ENCODE results near the gene LTF. TPM values are rescaled to one million over a fixed set of nuclear protein-coding genes. Genes with fewer than 3 reads are reported as not detected.
"Not testable (repeated sequence)": the region's sequence is repeated elsewhere in the genome, so short reads cannot be mapped to it uniquely, and the experiment has no call there.

LTF gene
- total RNA-seq, 2 experiments from 2014 or later: not detected

DNA sequence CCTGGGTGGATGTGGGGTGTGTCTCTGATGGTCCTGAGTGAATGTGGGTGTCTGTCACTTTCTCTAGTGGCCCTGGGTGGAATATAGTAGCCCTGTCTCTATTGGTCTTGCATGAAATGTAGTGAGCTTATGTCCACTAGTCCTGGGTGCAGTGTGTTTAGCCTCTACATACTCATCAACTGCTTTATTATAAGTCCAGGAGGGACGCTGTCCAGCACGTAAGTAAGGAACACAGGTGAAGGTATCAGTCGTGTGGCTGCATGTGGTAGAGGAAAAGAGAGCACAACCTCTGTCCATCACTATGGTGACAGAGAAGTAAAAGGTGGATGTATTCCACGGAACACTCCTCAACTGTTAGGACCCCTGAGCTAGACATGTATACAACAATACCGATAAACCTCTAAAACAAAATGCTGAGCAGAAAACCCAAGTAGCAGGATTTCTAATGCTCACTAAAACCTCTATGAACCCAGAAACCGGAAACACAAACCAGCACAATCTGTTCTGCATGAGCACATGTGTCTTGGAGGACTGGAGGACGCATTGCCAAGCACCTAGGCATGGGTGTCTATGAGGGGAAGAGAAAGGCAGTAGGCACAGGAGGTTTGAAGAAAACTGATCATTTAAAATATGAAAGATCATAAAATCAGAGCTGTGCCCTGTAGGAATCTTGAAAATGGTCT lies 11.0 kb downstream of the LTF start:
- Mint-ChIP-seq H3K27ac (no peak overlapping the region), H3K27me3 (ENCODE audit: low read depth) (peaks cover 24% of the 10 kb centered on the region), H3K9me3 (ENCODE audit: insufficient read depth) (no peaks in the 10 kb centered on the region), H3K4me3 (no peak overlapping the region), H3K36me3 (ENCODE audit: low read depth) (no peaks in the 10 kb centered on the region), H3K4me1 (ENCODE audit: low read depth) (no peaks in the 10 kb centered on the region)
- ChIA-PET CTCF (interaction anchor here (2.5 kb wide), 1 partner anchor 35 kb away, joined by 10 read pairs; no protein-coding TSS in a partner anchor), POLR2A (interaction anchor here (0.7 kb wide), 1 partner anchor 704 kb away, joined by 3 read pairs; no protein-coding TSS in a partner anchor)
- DNase-seq: no peak
- ATAC-seq: no peak

GRCh38 chr3:46449755-46450552 lies 14.8 kb downstream of the LTF start:
- ATAC-seq (no peak), DNase-seq (no peak)
- no peak overlapping the region for H3K4me3 Mint-ChIP-seq
- ChIA-PET CTCF (interaction anchor here (0.7 to 3.5 kb wide), 12 partner anchors 10 to 133 kb away, joined by 3 to 12 read pairs (median 4); partner anchors contain the start of genes CCR5AS and CCRL2), POLR2A (interaction anchor here (1.1 kb wide), 1 partner anchor 15 kb away, joined by 3 read pairs; no protein-coding TSS in a partner anchor)
- H3K36me3 Mint-ChIP-seq (ENCODE audit: low read depth): no peaks in the 10 kb centered on the region
- no peak overlapping the region for H3K27ac Mint-ChIP-seq
- no peaks in the 10 kb centered on the region for H3K4me1 Mint-ChIP-seq (ENCODE audit: low read depth)
- H3K9me3 Mint-ChIP-seq (ENCODE audit: insufficient read depth): no peaks in the 10 kb centered on the region
- peaks cover 37% of the 10 kb centered on the region for H3K27me3 Mint-ChIP-seq (ENCODE audit: low read depth)

DNA sequence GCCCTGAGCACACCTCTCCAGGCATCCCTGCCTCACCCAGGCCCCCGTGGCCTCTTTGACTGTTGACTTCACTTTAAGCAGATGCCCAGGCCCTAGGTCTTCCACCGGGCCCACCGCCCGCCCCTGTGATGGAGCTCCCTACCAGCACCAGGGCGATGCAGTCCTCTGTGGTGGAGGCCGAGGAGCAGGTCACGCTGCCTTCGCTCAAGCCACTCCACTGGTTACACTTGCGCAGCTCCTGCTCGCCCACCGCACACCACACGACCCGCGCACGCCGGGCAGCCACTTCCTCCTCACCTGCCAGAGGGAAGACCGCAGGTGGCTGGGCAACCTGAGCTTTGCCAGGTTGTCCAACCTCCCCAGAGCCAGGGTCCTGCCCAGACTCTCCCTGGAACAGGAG lies 16.0 kb downstream of the LTF start:
- peaks cover 37% of the 10 kb centered on the region for H3K27me3 Mint-ChIP-seq (ENCODE audit: low read depth)
- no peak overlapping the region for H3K27ac Mint-ChIP-seq
- ChIA-PET POLR2A (no interaction called here), CTCF (interaction anchor here (1.1 to 1.8 kb wide), 2 partner anchors 41 kb away, joined by 3 to 10 read pairs; partner anchors contain the start of genes CCR5AS and CCRL2)
- no peak for ATAC-seq
- no peak for DNase-seq
- no peak overlapping the region for H3K4me3 Mint-ChIP-seq
- H3K9me3 Mint-ChIP-seq (ENCODE audit: insufficient read depth): no peaks in the 10 kb centered on the region
- no peaks in the 10 kb centered on the region for H3K36me3 Mint-ChIP-seq (ENCODE audit: low read depth)
- H3K4me1 Mint-ChIP-seq (ENCODE audit: low read depth): peaks cover 8% of the 10 kb centered on the region

- Mint-ChIP-seq H3K36me3 (ENCODE audit: low read depth) (no peaks in the 10 kb centered on the region), H3K4me1 (ENCODE audit: low read depth) (peaks cover 8% of the 10 kb centered on the region), H3K27me3 (ENCODE audit: low read depth) (peaks cover 29% of the 10 kb centered on the region), H3K9me3 (ENCODE audit: insufficient read depth) (no peaks in the 10 kb centered on the region), H3K4me3 (no peak overlapping the region), H3K27ac (no peak overlapping the region)
- ChIA-PET CTCF (interaction anchor here (1.1 kb wide), 1 partner anchor 42 kb away, joined by 3 read pairs; no protein-coding TSS in a partner anchor), POLR2A (no interaction called here)
- no peak for ATAC-seq
- DNase-seq: no peak
These were observed 17.3 kb downstream of the LTF start for GRCh38 chr3:46447228-46447985.

DNA sequence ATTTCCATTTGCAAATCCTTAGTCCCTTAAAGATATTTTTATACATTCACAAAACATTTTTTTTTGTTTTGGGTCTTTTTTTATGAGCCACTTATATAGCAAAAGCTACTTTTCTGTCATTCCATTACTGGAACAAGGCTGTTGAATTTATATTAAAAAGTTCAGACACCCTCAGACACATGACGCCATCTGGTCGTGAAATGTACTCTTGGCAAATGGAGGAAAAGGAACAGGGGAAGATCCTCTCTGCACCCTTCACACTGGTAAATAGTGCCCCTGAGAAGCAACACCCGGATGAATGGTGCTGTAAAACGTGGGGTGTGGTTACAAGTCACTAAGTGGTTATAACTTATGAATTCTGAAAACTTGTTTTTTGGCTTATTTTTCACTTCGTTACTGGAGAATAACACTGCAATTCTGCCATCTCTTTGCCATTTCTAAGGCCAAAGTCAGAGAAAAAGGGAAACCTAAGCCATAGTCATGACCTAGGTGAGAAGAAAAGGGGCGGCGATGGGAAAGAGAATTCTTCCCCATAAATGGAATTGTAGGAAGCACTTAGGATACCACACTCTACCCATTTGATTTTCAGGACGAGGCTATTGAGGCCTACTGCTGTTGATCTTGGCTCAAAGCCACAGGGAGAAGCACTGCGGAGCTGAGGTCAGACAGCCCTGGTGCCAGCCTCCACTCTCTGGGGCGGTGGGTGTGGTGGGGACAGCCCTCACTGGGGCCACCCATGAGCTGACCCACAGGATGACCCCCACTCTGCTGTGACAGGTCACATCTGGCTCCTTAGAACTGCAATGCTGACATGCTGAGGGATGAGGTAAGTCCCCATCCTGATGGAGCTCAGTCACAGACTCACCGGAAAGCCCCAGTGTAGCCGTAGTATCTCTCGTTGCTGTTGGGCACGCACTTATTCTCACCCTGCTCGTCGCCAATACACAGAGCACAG lies 21.9 kb downstream of the LTF start:
- Mint-ChIP-seq H3K4me1 (ENCODE audit: low read depth) (peaks cover 40% of the 10 kb centered on the region), H3K36me3 (ENCODE audit: low read depth) (no peaks in the 10 kb centered on the region), H3K27me3 (ENCODE audit: low read depth) (peaks cover 15% of the 10 kb centered on the region), H3K27ac (no peak overlapping the region), H3K9me3 (ENCODE audit: insufficient read depth) (no peaks in the 10 kb centered on the region), H3K4me3 (no peak overlapping the region)
- ChIA-PET CTCF (interaction anchor here (3.1 kb wide), 1 partner anchor 46 kb away, joined by 13 read pairs; no protein-coding TSS in a partner anchor), POLR2A (interaction anchor here (0.7 kb wide), 1 partner anchor 72 kb away, joined by 3 read pairs; the partner anchor contains the start of gene CCR5)
- no peak for ATAC-seq
- no peak for DNase-seq

DNA sequence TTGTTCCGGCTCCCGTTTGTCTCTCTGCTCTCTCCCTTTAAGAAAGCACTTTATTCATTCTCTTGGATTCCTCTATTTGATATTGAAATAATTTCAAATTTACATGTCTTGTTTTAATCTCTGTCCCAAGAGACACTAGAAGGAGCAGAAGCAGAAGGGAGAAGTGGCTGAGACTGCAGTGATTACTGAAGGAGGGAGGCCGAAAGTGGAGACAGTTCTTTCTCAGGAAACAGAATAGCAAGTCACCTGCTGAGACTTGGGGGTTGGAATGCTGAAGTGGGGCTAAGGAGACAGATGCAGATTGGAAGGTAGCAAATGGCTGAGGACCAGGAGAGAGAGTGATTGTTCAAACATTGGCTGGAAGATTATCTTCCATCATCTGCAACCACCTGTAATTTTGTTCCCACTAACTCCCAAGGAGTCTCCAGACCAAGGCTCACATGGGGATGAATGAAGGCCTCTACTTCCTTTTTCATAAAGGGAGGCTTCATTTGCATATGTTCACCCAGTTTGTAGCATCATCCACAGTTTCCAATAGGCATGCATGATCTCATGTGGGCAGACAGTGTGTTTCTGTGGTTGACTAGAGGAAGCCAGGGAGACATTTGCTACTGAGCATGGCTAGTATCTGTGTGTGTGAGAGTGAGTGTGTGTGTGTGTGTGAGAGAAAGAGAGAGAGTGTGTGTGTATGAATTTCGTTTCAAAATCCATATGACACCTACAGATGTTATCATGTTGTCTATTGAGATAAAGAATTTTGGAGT lies 24.0 kb downstream of the LTF start:
- CTCF ChIA-PET: no interaction called here
- DNase-seq (peak; percentile 75), ATAC-seq (peak; percentile 94)
- H3K4me3 Mint-ChIP-seq: no peak overlapping the region
- POLR2A ChIA-PET: no interaction called here
- no peaks in the 10 kb centered on the region for H3K36me3 Mint-ChIP-seq (ENCODE audit: low read depth)
- peaks cover 41% of the 10 kb centered on the region for H3K4me1 Mint-ChIP-seq (ENCODE audit: low read depth)
- peak overlapping the region; percentile 15 for H3K27ac Mint-ChIP-seq
- H3K9me3 Mint-ChIP-seq (ENCODE audit: insufficient read depth): no peaks in the 10 kb centered on the region
- H3K27me3 Mint-ChIP-seq (ENCODE audit: low read depth): peaks cover 2% of the 10 kb centered on the region

- DNase-seq: no peak
- Mint-ChIP-seq H3K9me3 (ENCODE audit: insufficient read depth) (no peaks in the 10 kb centered on the region), H3K27me3 (ENCODE audit: low read depth) (peaks cover 2% of the 10 kb centered on the region), H3K4me1 (ENCODE audit: low read depth) (peaks cover 41% of the 10 kb centered on the region), H3K27ac (no peak overlapping the region), H3K36me3 (ENCODE audit: low read depth) (no peaks in the 10 kb centered on the region), H3K4me3 (no peak overlapping the region)
- ChIA-PET CTCF (no interaction called here), POLR2A (no interaction called here)
- no peak for ATAC-seq
These were observed 25.9 kb downstream of the LTF start for GRCh38 chr3:46438831-46439230.

DNA sequence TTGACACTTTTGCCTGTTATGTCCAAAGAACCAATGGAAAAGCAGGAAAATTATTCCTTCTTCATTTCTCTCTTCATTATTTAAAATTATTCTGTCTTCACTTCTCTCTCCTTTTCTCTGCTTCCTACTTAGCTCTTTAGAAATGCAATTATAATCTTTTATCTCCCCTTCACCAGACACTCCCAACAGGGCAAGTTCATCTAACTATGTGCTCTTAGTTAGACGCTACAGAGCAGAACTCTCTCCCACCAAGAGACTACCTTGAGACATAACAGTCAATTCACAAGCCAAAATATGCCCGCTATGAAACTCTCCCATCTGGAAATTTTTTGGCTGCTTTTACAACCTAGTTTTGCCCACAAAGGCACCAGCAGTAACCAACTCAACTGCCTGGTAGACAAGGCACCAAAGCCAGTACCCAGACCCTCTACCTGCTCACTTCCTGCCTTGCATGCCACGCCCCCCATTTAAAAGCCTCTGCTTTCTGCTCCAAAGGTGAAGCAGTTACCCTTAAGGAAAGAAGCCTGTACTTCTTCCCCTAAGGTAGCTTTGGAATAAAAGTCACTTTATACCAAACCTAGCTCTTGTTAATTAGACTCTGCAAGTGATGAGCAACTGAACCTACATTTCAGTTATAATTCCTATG lies 29.5 kb downstream of the LTF start:
- Mint-ChIP-seq H3K4me3 (no peak overlapping the region), H3K27ac (no peak overlapping the region), H3K36me3 (ENCODE audit: low read depth) (peaks cover 5% of the 10 kb centered on the region), H3K27me3 (ENCODE audit: low read depth) (peaks cover 2% of the 10 kb centered on the region), H3K9me3 (ENCODE audit: insufficient read depth) (peaks cover 18% of the 10 kb centered on the region), H3K4me1 (ENCODE audit: low read depth) (peaks cover 36% of the 10 kb centered on the region)
- ChIA-PET POLR2A (interaction anchor here (0.9 kb wide), 1 partner anchor 15 kb away, joined by 3 read pairs; no protein-coding TSS in a partner anchor), CTCF (interaction anchor here (1.0 kb wide), 1 partner anchor 57 kb away, joined by 4 read pairs; no protein-coding TSS in a partner anchor)
- ATAC-seq (no peak), DNase-seq (no peak)

DNA sequence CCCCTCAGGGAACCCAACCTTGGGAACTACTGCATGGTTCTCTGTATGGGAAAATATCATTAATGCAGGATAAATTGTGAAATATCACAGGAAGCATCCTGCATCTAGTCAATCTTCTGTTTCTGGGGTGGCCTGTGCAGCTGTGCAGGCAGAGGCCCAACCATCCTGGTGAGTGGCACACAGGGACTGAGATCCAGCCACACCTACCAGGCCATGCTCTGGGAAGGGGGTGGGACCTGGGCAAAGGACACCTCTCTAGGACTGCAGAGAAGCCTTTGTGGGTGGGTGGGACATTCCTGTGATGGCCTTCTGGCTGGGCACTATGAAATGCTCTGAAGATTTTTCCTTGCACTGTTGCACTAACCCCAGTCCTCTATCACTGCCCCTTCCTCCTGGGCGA lies 30.9 kb downstream of the LTF start:
- CTCF ChIA-PET: no interaction called here

GRCh38 chr3:46433118-46433517 lies 31.6 kb downstream of the LTF start:
- DNase-seq; H3K4me3 Mint-ChIP-seq; ATAC-seq; H3K36me3 Mint-ChIP-seq (ENCODE audit: low read depth); H3K27me3 Mint-ChIP-seq (ENCODE audit: low read depth); H3K27ac Mint-ChIP-seq; CTCF ChIA-PET: not testable (repeated sequence)
- Mint-ChIP-seq H3K4me1 (ENCODE audit: low read depth) (peaks cover 26% of the 10 kb centered on the region), H3K9me3 (ENCODE audit: insufficient read depth) (peaks cover 18% of the 10 kb centered on the region)
- POLR2A ChIA-PET: interaction anchor here (0.5 kb wide), 1 partner anchor 325 kb away, joined by 3 read pairs; no protein-coding TSS in a partner anchor

More for the DNA sequence above, 30.9 kb downstream of the LTF start:
- no peak for ATAC-seq
- peaks cover 5% of the 10 kb centered on the region for H3K27me3 Mint-ChIP-seq (ENCODE audit: low read depth)
- peaks cover 27% of the 10 kb centered on the region for H3K4me1 Mint-ChIP-seq (ENCODE audit: low read depth)
- peaks cover 5% of the 10 kb centered on the region for H3K36me3 Mint-ChIP-seq (ENCODE audit: low read depth)
- POLR2A ChIA-PET: no interaction called here
- no peak overlapping the region for H3K4me3 Mint-ChIP-seq
- DNase-seq: no peak
- H3K27ac Mint-ChIP-seq: no peak overlapping the region
- peaks cover 18% of the 10 kb centered on the region for H3K9me3 Mint-ChIP-seq (ENCODE audit: insufficient read depth)

Data from activated CD8-positive, alpha-beta T cell treated with anti-CD3 and anti-CD28 coated beads, Interleukin-2, amount 10 ng/mL, durations not matched to agents 7 days and 5 days (primary cell).